ENCODE measurements around the gene RGR. TPM values are rescaled to one million over a fixed set of nuclear protein-coding genes. Genes with fewer than 3 reads are reported as not detected.

RGR gene
- total RNA-seq: not detected in 2 replicates

GRCh38 chr10:84244651-84245270, at the start of gene RGR:
Gene RGR (plus strand): TSS chr10:84245053. CDS start chr10:84245091, 38 bp downstream.
- no peak within 1 kb of the TSS for H3K4me3 ChIP-seq (ENCODE audit: low read depth, low read length)
- DNase-seq (ENCODE audit: low read depth): no peak
- no peak for TF ChIP-seq CTCF (IDR thresholded peaks at IDR 0.05; ENCODE audit: insufficient read depth, low read depth, low read length)

- H3K4me3 ChIP-seq (ENCODE audit: low read depth, low read length): no peak overlapping the region
- TF ChIP-seq CTCF (IDR thresholded peaks at IDR 0.05; ENCODE audit: insufficient read depth, low read depth, low read length): no peak
- DNase-seq (ENCODE audit: low read depth): no peak
Observed at GRCh38 chr10:84196083-84196482, 48.8 kb upstream of the RGR start.

GRCh38 chr10:84196941-84197340, 47.9 kb upstream of the RGR start:
- no peak overlapping the region for H3K4me3 ChIP-seq (ENCODE audit: low read depth, low read length)
- TF ChIP-seq CTCF (IDR thresholded peaks at IDR 0.05; ENCODE audit: insufficient read depth, low read depth, low read length): no peak
- DNase-seq (ENCODE audit: low read depth): no peak

- H3K4me3 ChIP-seq (ENCODE audit: low read depth, low read length): no peak overlapping the region
- TF ChIP-seq CTCF (IDR thresholded peaks at IDR 0.05; ENCODE audit: insufficient read depth, low read depth, low read length): no peak
- no peak for DNase-seq (ENCODE audit: low read depth)
Observed at GRCh38 chr10:84197643-84198042, 47.2 kb upstream of the RGR start.

- H3K4me3 ChIP-seq (ENCODE audit: low read depth, low read length): no peak overlapping the region
- no peak for DNase-seq (ENCODE audit: low read depth)
- TF ChIP-seq CTCF (IDR thresholded peaks at IDR 0.05; ENCODE audit: insufficient read depth, low read depth, low read length): no peak
Observed at GRCh38 chr10:84198206-84198915, 46.5 kb upstream of the RGR start.

GRCh38 chr10:84200537-84201243, 44.2 kb upstream of the RGR start:
- TF ChIP-seq CTCF (IDR thresholded peaks at IDR 0.05; ENCODE audit: insufficient read depth, low read depth, low read length): no peak
- no peak overlapping the region for H3K4me3 ChIP-seq (ENCODE audit: low read depth, low read length)
- DNase-seq (ENCODE audit: low read depth): no peak

All from fibroblast of villous mesenchyme (primary cell).